HepG2 (cell line): ENCODE data around the gene TUBA4A. TPM values are rescaled to one million over a fixed set of nuclear protein-coding genes. Genes with fewer than 3 reads are reported as not detected.

ENCODE experiments used
- FOSL1 ChIP-seq: sonication (generic); formaldehyde crosslinking; IDR thresholded peaks from 2 replicates; pipeline ENCODE4 v1.9.0; 2021; ENCODE audit warnings: missing genetic modification reagents, borderline replicate concordance
- GLI4 ChIP-seq: sonication (generic); formaldehyde crosslinking; IDR thresholded peaks from 2 replicates; pipeline ENCODE4 v1.5.1; 2020; ENCODE audit warnings: missing genetic modification reagents, mild to moderate bottlenecking, moderate library complexity, borderline replicate concordance
- JUN ChIP-seq: sonication (generic); formaldehyde crosslinking; IDR thresholded peaks from 2 replicates; pipeline ENCODE4 v1.4.0; 2020; ENCODE audit warnings: mild to moderate bottlenecking, missing genetic modification reagents
- KLF12 ChIP-seq: sonication (generic); formaldehyde crosslinking; IDR thresholded peaks from 2 replicates; pipeline ENCODE4 v1.4.0; 2020; ENCODE audit warnings: missing genetic modification reagents, borderline replicate concordance
- RXRB ChIP-seq: IDR thresholded peaks from 2 replicates; pipeline ENCODE4 v1.6.1; 2016; ENCODE audit warnings: borderline replicate concordance, missing genetic modification reagents, missing compliant biosample characterization
- SRF ChIP-seq: IDR thresholded peaks from 2 replicates; pipeline ENCODE4 v1.6.1; 2011; ENCODE audit warnings: mild to moderate bottlenecking, low read depth, low read length, moderate library complexity
- TAF15 ChIP-seq: fragments of 200-400 bp; formaldehyde crosslinking; IDR thresholded peaks from one replicate; pipeline ENCODE4 v1.6.1; 2018; ENCODE audit warnings: mild to moderate bottlenecking, low read depth, low read length; ENCODE audit not compliant: poor library complexity, severe bottlenecking
- ZBTB1 ChIP-seq: sonication (generic); formaldehyde crosslinking; IDR thresholded peaks from 2 replicates; pipeline ENCODE4 v1.4.0; 2020; ENCODE audit warnings: missing genetic modification reagents, borderline replicate concordance
- ZFP37 ChIP-seq: sonication (generic); formaldehyde crosslinking; IDR thresholded peaks from 2 replicates; pipeline ENCODE4 v1.4.0; 2020; ENCODE audit warnings: missing genetic modification reagents, borderline replicate concordance
- ZMYM4 ChIP-seq: sonication (generic); formaldehyde crosslinking; IDR thresholded peaks from 2 replicates; pipeline ENCODE4 v1.8.1; 2023; ENCODE audit warnings: mild to moderate bottlenecking, missing genetic modification reagents
- ZNF264 ChIP-seq: sonication (generic); formaldehyde crosslinking; IDR thresholded peaks from 2 replicates; pipeline ENCODE4 v1.4.0; 2020; ENCODE audit warnings: missing genetic modification reagents
- ZNF441 ChIP-seq: sonication (generic); formaldehyde crosslinking; IDR thresholded peaks from 2 replicates; pipeline ENCODE4 v1.7.0; 2021; ENCODE audit warnings: missing genetic modification reagents, borderline replicate concordance
- ZNF652 ChIP-seq: IDR thresholded peaks from 2 replicates; pipeline ENCODE4 v1.6.1; 2016; ENCODE audit warnings: low read depth, borderline replicate concordance
- ZNF761 ChIP-seq: sonication (generic); formaldehyde crosslinking; conservative IDR thresholded peaks from 2 replicates; pipeline ENCODE4 v1.4.0; 2020; ENCODE audit warnings: mild to moderate bottlenecking, missing genetic modification reagents
- ZNF775 ChIP-seq: sonication (generic); formaldehyde crosslinking; IDR thresholded peaks from 2 replicates; pipeline ENCODE4 v1.4.0; 2020; ENCODE audit warnings: missing genetic modification reagents, mild to moderate bottlenecking, moderate library complexity, borderline replicate concordance
- ZNF883 ChIP-seq: sonication (generic); formaldehyde crosslinking; IDR thresholded peaks from 2 replicates; pipeline ENCODE4 v1.5.1; 2020; ENCODE audit warnings: mild to moderate bottlenecking, missing genetic modification reagents; ENCODE audit errors: not compliant biosample characterization
- polyA plus RNA-seq, 8 experiments: library from polyadenylated mRNA; depleted of rRNA in 3 of 8; stranded (reverse) in 7 of 8; unstranded in 1 of 8; fragments of >200 nt; fragmentation: Illumina TruSeq in 4 of 8; extraction: Trizol in 4 of 8; gene quantifications; 2 replicates each; pipeline versions ENCODE4 v1.2.1 to v1.2.3, GENCODE V29; 2011 to 2016; ENCODE audit warnings: low read depth in 4 of 8, missing spikeins in 1 of 8, mixed read lengths in 1 of 8; ENCODE audit not compliant: insufficient read depth in 1 of 8
- total RNA-seq, 5 experiments: library from RNA; depleted of rRNA; stranded (reverse); fragments of >200 nt; fragmentation: Illumina TruSeq; extraction: Trizol; gene quantifications; 2 replicates each; pipeline ENCODE4 v1.2.3, GENCODE V29; 2016; ENCODE audit warnings: low read depth in 1 of 5
- TF ChIP-seq, protein P1 (sequence below): IDR thresholded peaks from 2 replicates; pipeline ENCODE4 v1.6.1; 2012; ENCODE audit warnings: inconsistent platforms
- TF ChIP-seq, protein P2 (sequence below): sonication (generic); formaldehyde crosslinking; IDR thresholded peaks from 2 replicates; pipeline ENCODE4 v1.8.1; 2022; ENCODE audit warnings: mild to moderate bottlenecking, missing genetic modification reagents
- TF ChIP-seq, protein P3 (sequence below): sonication (generic); formaldehyde crosslinking; IDR thresholded peaks from 2 replicates; pipeline ENCODE4 v1.4.0; 2020; ENCODE audit warnings: missing genetic modification reagents
- TF ChIP-seq, protein P4 (sequence below): sonication (generic); formaldehyde crosslinking; IDR thresholded peaks from 2 replicates; pipeline ENCODE4 v1.4.0; 2020; ENCODE audit warnings: mild to moderate bottlenecking, missing genetic modification reagents
- TF ChIP-seq, protein P5 (sequence below): sonication (generic); formaldehyde crosslinking; conservative IDR thresholded peaks from 2 replicates; pipeline ENCODE4 v1.4.0; 2020; ENCODE audit warnings: missing genetic modification reagents
- TF ChIP-seq, protein P6 (sequence below): sonication (generic); formaldehyde crosslinking; IDR thresholded peaks from 2 replicates; pipeline ENCODE4 v1.5.1; 2020; ENCODE audit warnings: mild to moderate bottlenecking, missing genetic modification reagents, borderline replicate concordance

Gene TUBA4A
- total and polyA plus RNA-seq, 2 of the 13 experiments (the other 11 are each of a cell fraction or from before 2014, with no cell fraction given) = 1.3 to 12.7 TPM

DNA sequence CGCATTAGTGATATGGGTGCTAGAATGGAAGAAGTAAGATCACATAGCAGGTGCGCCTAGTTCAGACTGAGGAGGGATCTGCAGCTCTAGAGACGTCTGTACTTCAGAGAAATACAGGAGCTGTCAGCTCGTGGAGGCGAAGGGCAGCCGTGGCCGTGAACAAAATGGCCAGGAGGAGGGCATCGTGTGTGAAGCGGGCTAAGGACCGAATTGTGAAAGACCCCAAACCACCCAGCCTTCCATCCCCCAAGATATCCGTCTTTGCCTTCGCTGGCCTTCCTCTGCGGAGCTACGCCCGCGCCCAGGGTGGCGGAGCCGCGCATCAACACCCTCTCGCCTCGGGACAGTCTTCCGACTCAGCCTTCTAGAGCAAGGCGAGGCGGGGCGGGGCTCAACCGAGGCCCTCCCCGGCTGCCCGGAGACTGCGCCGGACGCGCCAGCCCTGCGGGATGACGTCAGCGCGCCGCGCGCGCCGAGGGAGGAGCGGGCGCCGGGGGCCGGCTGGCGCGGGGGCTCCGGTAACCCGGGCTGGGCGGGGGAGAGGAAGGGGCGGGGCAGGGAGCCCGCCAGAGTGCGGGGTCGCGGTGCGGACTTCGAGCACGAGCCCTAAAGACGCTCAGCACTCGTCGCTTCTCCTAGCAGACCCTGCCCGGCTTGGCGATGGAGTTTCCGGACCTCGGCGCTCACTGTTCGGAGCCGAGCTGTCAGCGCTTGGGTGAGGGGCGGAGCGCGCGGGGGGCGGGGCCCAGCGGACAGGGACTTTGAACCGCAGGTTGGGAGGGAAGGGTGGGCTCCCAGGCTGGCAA is 47.2 kb downstream of the TUBA4A start, which contains the start of gene ZFAND2B (continued):
- TF ChIP-seq, protein P1, sequence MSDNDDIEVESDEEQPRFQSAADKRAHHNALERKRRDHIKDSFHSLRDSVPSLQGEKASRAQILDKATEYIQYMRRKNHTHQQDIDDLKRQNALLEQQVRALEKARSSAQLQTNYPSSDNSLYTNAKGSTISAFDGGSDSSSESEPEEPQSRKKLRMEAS = peak; percentile 88; the same call in 1 of the 2 replicates
- TF ChIP-seq, protein P2, sequence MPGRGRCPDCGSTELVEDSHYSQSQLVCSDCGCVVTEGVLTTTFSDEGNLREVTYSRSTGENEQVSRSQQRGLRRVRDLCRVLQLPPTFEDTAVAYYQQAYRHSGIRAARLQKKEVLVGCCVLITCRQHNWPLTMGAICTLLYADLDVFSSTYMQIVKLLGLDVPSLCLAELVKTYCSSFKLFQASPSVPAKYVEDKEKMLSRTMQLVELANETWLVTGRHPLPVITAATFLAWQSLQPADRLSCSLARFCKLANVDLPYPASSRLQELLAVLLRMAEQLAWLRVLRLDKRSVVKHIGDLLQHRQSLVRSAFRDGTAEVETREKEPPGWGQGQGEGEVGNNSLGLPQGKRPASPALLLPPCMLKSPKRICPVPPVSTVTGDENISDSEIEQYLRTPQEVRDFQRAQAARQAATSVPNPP = peak; percentile 88; the same call in 1 of the 2 replicates
- TF ChIP-seq ZNF883 (peak; percentile 41), ZNF775 (CRISPR knock-in tag) (no peak), ZFP37 (CRISPR knock-in tag) (peak; percentile 69; the same call in 1 of the 2 replicates), FOSL1 (no peak), GLI4 (CRISPR knock-in tag) (no peak; the same call in 1 of the 2 replicates), ZNF264 (peak; percentile 81; the same call in 1 of the 2 replicates), ZMYM4 (CRISPR knock-in tag) (peak; percentile 84), JUN (peak; percentile 83), SRF (0 out of 2 replicates have a peak, but pooled peaks have one; percentile 46), ZNF761 (CRISPR knock-in tag) (peak; percentile 89; the same call in 1 of the 2 replicates), ZBTB1 (CRISPR knock-in tag) (no peak; the same call in 1 of the 2 replicates), TAF15 (peak; percentile 33), ZNF441 (CRISPR knock-in tag) (peak; percentile 97), RXRB (CRISPR knock-in tag) (peak; percentile 46; the same call in 1 of the 2 replicates), ZNF652 (CRISPR knock-in tag) (no peak; the same call in 1 of the 2 replicates), KLF12 (CRISPR knock-in tag) (no peak)
- TF ChIP-seq, protein P3, sequence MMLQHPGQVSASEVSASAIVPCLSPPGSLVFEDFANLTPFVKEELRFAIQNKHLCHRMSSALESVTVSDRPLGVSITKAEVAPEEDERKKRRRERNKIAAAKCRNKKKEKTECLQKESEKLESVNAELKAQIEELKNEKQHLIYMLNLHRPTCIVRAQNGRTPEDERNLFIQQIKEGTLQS (CRISPR knock-in tag) = peak; percentile 62
- TF ChIP-seq, protein P4, sequence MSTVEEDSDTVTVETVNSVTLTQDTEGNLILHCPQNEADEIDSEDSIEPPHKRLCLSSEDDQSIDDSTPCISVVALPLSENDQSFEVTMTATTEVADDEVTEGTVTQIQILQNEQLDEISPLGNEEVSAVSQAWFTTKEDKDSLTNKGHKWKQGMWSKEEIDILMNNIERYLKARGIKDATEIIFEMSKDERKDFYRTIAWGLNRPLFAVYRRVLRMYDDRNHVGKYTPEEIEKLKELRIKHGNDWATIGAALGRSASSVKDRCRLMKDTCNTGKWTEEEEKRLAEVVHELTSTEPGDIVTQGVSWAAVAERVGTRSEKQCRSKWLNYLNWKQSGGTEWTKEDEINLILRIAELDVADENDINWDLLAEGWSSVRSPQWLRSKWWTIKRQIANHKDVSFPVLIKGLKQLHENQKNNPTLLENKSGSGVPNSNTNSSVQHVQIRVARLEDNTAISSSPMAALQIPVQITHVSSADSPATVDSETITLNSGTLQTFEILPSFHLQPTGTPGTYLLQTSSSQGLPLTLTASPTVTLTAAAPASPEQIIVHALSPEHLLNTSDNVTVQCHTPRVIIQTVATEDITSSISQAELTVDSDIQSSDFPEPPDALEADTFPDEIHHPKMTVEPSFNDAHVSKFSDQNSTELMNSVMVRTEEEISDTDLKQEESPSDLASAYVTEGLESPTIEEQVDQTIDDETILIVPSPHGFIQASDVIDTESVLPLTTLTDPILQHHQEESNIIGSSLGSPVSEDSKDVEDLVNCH (CRISPR knock-in tag) = 0 out of 2 replicates have a peak, but pooled peaks have one; percentile 78
- TF ChIP-seq, protein P5, sequence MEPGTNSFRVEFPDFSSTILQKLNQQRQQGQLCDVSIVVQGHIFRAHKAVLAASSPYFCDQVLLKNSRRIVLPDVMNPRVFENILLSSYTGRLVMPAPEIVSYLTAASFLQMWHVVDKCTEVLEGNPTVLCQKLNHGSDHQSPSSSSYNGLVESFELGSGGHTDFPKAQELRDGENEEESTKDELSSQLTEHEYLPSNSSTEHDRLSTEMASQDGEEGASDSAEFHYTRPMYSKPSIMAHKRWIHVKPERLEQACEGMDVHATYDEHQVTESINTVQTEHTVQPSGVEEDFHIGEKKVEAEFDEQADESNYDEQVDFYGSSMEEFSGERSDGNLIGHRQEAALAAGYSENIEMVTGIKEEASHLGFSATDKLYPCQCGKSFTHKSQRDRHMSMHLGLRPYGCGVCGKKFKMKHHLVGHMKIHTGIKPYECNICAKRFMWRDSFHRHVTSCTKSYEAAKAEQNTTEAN (CRISPR knock-in tag) = no peak; the same call in 1 of the 2 replicates
- TF ChIP-seq, protein P6, sequence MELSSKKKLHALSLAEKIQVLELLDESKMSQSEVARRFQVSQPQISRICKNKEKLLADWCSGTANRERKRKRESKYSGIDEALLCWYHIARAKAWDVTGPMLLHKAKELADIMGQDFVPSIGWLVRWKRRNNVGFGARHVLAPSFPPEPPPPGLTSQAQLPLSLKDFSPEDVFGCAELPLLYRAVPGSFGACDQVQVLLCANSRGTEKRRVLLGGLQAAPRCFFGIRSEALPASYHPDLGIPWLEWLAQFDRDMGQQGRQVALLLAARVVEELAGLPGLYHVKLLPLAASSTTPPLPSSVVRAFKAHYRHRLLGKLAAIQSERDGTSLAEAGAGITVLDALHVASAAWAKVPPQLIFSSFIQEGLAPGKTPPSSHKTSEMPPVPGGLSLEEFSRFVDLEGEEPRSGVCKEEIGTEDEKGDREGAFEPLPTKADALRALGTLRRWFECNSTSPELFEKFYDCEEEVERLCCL = no peak
